Karpas-422 (cell line): ENCODE data around the gene ERBB4. TPM values are rescaled to one million over a fixed set of nuclear protein-coding genes. Genes with fewer than 3 reads are reported as not detected.

Experiments used
- DNase-seq: peaks from one replicate; pipeline ENCODE4 v3.0.0-alpha.2; 2015
- H2AFZ ChIP-seq: fragments of 200-600 bp; sonication (generic); 2 replicates; pipeline ENCODE4 v1.6.1; 2014; ENCODE audit warnings: antibody characterized with exemption, low read length, mixed read lengths
- H3K27ac ChIP-seq: fragments of 200-600 bp; sonication (generic); 2 replicates; pipeline ENCODE4 v1.5.1; 2014; ENCODE audit warnings: mild to moderate bottlenecking, low read length, moderate library complexity
- H3K27me3 ChIP-seq: fragments of 200-600 bp; sonication (generic); 2 replicates; pipeline ENCODE4 v1.6.1; 2014; ENCODE audit warnings: low read length, mixed read lengths
- H3K36me3 ChIP-seq: fragments of 200-600 bp; sonication (generic); 2 replicates; pipeline ENCODE4 v1.6.1; 2014; ENCODE audit warnings: low read length, mixed read lengths; ENCODE audit not compliant: insufficient read depth
- H3K4me1 ChIP-seq: fragments of 200-600 bp; sonication (generic); 2 replicates; pipeline ENCODE4 v1.6.1; 2014; ENCODE audit warnings: mild to moderate bottlenecking, low read length, mixed read lengths
- H3K4me2 ChIP-seq: fragments of 200-600 bp; sonication (generic); 2 replicates; pipeline ENCODE4 v1.6.1; 2014; ENCODE audit warnings: low read length, low read depth, mild to moderate bottlenecking; ENCODE audit not compliant: poor library complexity, severe bottlenecking
- H3K4me3 ChIP-seq: fragments of 200-600 bp; sonication (generic); 2 replicates; pipeline ENCODE4 v1.5.1; 2014; ENCODE audit warnings: mild to moderate bottlenecking, antibody characterized with exemption, low read length, mixed read lengths
- H3K79me2 ChIP-seq: fragments of 200-600 bp; sonication (generic); 2 replicates; pipeline ENCODE4 v1.6.1; 2014; ENCODE audit warnings: mild to moderate bottlenecking, low read length, mixed read lengths
- H3K9ac ChIP-seq: fragments of 200-600 bp; sonication (generic); 2 replicates; pipeline ENCODE4 v1.6.0; 2014; ENCODE audit warnings: low read length
- H3K9me2 ChIP-seq: fragments of 200-600 bp; sonication (generic), shearing (Covaris generic); replicated peaks from 2 replicates; pipeline ENCODE4 v1.6.0; 2014; ENCODE audit warnings: mild to moderate bottlenecking, low read length, moderate library complexity; ENCODE audit not compliant: insufficient read depth
- H3K9me3 ChIP-seq: fragments of 300-700, 200-600 bp; sonication (generic); 2 replicates; pipeline ENCODE4 v1.6.1; 2014; ENCODE audit warnings: low read length, mixed read lengths
- H4K20me1 ChIP-seq: fragments of 200-600 bp; sonication (generic); 2 replicates; pipeline ENCODE4 v1.6.1; 2014; ENCODE audit warnings: mild to moderate bottlenecking, antibody characterized with exemption, low read length, low read depth; ENCODE audit not compliant: insufficient read depth
- total RNA-seq: library from RNA; depleted of rRNA; stranded (reverse); fragments of >200 nt; shearing (Covaris generic); gene quantifications from 2 replicates; pipeline ENCODE4 v1.2.3, GENCODE V29; 2014; ENCODE audit warnings: low replicate concordance

ERBB4 gene
- total RNA-seq, 1 experiment from 2014 or later, result not detected

DNA sequence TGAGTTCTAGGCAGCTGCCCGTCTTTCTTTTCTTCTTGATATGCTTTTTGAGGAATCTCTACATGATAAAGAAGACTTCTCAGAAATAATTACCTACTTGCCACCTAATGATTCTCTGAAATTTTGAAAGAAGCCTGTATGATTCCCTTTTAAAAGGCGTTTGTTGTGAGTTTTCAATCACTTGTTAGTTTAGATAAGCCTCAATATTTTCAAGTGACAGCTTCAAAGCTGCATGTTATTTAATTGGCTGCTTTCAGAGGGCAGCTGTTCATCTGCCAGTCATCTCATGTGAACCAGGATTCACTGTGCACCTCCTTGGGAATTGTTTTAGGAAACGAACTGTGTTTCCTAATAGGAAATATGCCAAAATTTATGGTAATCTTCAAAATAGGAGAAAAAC, 1044.1 kb downstream of the ERBB4 start:
- H3K4me3 ChIP-seq, result no peak overlapping the region
- no peaks in the 10 kb centered on the region for H3K9me3 ChIP-seq
- no peaks in the 10 kb centered on the region for H3K9me2 ChIP-seq
- no peak overlapping the region for H3K27ac ChIP-seq
- H3K36me3 ChIP-seq, result no peaks in the 10 kb centered on the region
- no peak overlapping the region for H3K4me2 ChIP-seq
- H3K9ac ChIP-seq, result no peak overlapping the region
- H3K27me3 ChIP-seq, result no peaks in the 10 kb centered on the region
- H3K4me1 ChIP-seq, result no peaks in the 10 kb centered on the region
- H2AFZ ChIP-seq, result no peak overlapping the region
- no peaks in the 10 kb centered on the region for H4K20me1 ChIP-seq
- DNase-seq, result no peak
- H3K79me2 ChIP-seq, result no peaks in the 10 kb centered on the region

GRCh38 chr2:211494085-211494484, 1044.5 kb downstream of the ERBB4 start:
- Histone ChIP-seq H3K79me2 (no peaks in the 10 kb centered on the region), H2AFZ (no peak overlapping the region), H3K4me1 (no peaks in the 10 kb centered on the region), H4K20me1 (no peaks in the 10 kb centered on the region), H3K4me3 (no peak overlapping the region), H3K27me3 (no peaks in the 10 kb centered on the region), H3K27ac (no peak overlapping the region), H3K9me2 (no peaks in the 10 kb centered on the region), H3K4me2 (no peak overlapping the region), H3K9ac (no peak overlapping the region), H3K36me3 (no peaks in the 10 kb centered on the region), H3K9me3 (no peaks in the 10 kb centered on the region)
- DNase-seq, result no peak

DNA sequence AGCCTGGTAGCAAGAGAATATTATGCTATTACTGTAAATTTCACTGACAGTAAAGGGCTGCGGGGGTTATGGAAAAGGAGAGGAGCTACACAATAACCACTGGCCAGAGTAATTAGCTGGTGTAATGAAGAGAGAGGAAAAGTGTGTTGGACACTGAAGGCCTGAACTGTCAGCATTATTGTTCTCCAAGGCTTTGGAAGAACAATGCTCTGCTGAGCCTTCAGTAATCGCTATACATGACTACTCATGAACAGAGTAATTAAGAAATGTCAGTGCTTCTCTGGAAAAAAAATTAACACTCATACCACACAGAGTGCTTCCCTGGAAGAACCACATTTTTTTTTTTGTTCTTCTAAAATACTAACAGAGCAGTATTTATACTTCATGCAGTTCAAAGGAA, 1050.9 kb downstream of the ERBB4 start:
- no peaks in the 10 kb centered on the region for H3K9me2 ChIP-seq
- no peaks in the 10 kb centered on the region for H3K79me2 ChIP-seq
- H4K20me1 ChIP-seq, result no peaks in the 10 kb centered on the region
- no peak overlapping the region for H3K4me2 ChIP-seq
- no peak overlapping the region for H2AFZ ChIP-seq
- no peaks in the 10 kb centered on the region for H3K36me3 ChIP-seq
- no peaks in the 10 kb centered on the region for H3K9me3 ChIP-seq
- H3K27ac ChIP-seq, result no peak overlapping the region
- no peaks in the 10 kb centered on the region for H3K27me3 ChIP-seq
- no peaks in the 10 kb centered on the region for H3K4me1 ChIP-seq
- no peak for DNase-seq
- H3K9ac ChIP-seq, result no peak overlapping the region
- no peak overlapping the region for H3K4me3 ChIP-seq

DNA sequence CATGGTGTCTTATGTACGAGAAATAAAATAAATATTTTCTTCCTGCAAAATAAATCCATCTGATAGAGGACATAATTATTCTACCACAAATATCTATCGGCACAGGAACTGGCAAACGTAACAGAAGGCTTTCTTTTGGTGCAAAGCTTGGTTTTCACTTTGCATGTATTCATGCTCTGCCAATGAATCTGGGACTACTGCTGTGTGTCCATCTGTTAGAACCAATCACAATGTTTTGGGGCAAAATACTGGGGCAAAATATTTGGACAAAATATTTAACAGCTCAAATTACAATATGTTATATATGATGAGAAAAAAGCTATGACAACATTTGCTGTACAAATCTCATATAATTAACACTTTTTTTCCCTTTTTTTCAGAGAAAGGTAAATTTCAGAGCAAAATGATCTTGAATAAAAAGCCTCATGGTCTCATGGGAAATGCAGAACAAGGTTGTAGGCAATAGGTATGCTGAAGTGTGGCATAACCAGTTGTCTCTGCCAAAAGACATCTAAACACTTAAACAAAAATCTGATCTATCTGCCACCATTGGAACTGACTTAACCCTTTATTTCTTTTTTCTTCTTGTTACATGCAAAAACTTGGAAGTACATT, 1059.0 kb downstream of the ERBB4 start:
- no peak for DNase-seq
- Histone ChIP-seq H3K4me1 (no peaks in the 10 kb centered on the region), H2AFZ (no peak overlapping the region), H3K4me3 (no peak overlapping the region), H3K27ac (no peak overlapping the region), H3K4me2 (no peak overlapping the region), H3K9ac (no peak overlapping the region), H4K20me1 (no peaks in the 10 kb centered on the region), H3K9me3 (no peaks in the 10 kb centered on the region), H3K27me3 (no peaks in the 10 kb centered on the region), H3K9me2 (no peaks in the 10 kb centered on the region), H3K36me3 (no peaks in the 10 kb centered on the region), H3K79me2 (no peaks in the 10 kb centered on the region)

DNA sequence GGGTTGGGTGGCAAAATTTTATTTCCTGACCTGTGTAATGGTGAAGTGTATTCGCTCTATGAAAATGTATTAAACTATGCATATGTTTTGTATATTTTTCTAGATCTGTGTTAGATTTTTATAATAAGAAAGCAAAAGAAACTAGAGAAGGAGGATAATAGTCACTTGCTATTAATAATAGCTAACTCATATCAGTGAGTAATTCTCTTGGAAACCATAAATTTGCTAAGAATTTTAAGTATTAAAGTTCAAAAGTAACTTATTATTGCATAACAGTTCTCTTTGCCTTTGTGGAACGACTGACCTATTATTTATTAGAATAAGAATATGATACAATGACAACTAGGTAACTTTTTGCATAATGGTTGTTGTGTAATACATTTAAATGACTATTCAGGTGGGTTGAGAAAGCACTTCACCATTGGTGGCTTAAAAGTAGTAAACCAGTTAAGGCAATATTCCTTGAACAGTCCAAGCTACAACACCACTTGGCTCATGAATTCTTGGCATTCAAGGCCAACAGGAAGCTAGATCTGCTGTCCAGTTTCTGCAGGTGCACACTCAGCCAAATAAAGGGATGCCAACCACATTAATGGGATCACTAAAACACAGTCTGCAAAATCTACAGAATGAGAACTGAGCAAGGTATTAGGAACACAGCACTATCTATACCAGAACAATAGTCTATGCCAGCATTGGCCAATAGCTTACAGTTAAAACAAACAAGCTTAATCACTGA, 1060.9 kb downstream of the ERBB4 start:
- no peaks in the 10 kb centered on the region for H3K79me2 ChIP-seq
- H3K9ac ChIP-seq, result no peak overlapping the region
- H4K20me1 ChIP-seq, result no peaks in the 10 kb centered on the region
- no peak overlapping the region for H3K27ac ChIP-seq
- no peak overlapping the region for H2AFZ ChIP-seq
- H3K4me2 ChIP-seq, result no peak overlapping the region
- H3K4me3 ChIP-seq, result no peak overlapping the region
- DNase-seq, result no peak
- no peaks in the 10 kb centered on the region for H3K4me1 ChIP-seq
- no peaks in the 10 kb centered on the region for H3K27me3 ChIP-seq
- no peaks in the 10 kb centered on the region for H3K9me3 ChIP-seq
- H3K36me3 ChIP-seq, result no peaks in the 10 kb centered on the region
- H3K9me2 ChIP-seq, result no peaks in the 10 kb centered on the region

GRCh38 chr2:211473116-211473515, 1065.5 kb downstream of the ERBB4 start:
- no peak for DNase-seq
- Histone ChIP-seq H3K4me1 (no peaks in the 10 kb centered on the region), H3K9me3 (no peaks in the 10 kb centered on the region), H3K9ac (no peak overlapping the region), H2AFZ (no peak overlapping the region), H3K79me2 (no peaks in the 10 kb centered on the region), H3K36me3 (no peaks in the 10 kb centered on the region), H3K4me3 (no peak overlapping the region), H3K9me2 (no peaks in the 10 kb centered on the region), H3K27me3 (no peaks in the 10 kb centered on the region), H4K20me1 (no peaks in the 10 kb centered on the region), H3K27ac (no peak overlapping the region), H3K4me2 (no peak overlapping the region)

DNA sequence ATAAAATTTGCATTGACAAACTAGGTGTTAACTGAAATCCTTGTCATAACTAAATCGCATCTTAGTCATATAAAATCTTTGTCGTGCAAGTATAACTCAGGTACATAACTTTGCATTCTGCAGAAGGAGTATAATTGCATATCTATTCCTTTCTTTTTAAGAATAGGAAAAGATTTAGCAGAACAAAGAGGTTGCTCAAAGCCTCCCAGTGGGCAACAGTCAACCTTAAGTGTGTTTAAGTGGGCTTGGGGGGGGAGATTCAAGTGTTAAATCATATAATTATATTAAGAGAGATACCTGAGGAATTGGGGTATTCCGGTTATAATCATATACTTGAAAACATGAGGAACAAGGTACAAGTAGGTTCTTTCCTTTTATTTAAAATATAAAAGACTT, 1068.9 kb downstream of the ERBB4 start:
- Histone ChIP-seq H2AFZ (no peak overlapping the region), H3K9ac (no peak overlapping the region), H3K36me3 (no peaks in the 10 kb centered on the region), H3K4me3 (no peak overlapping the region), H3K27ac (no peak overlapping the region), H3K27me3 (no peaks in the 10 kb centered on the region), H3K9me3 (no peaks in the 10 kb centered on the region), H3K9me2 (no peaks in the 10 kb centered on the region), H3K79me2 (no peaks in the 10 kb centered on the region), H3K4me1 (no peaks in the 10 kb centered on the region), H3K4me2 (no peak overlapping the region), H4K20me1 (no peaks in the 10 kb centered on the region)
- no peak for DNase-seq

DNA sequence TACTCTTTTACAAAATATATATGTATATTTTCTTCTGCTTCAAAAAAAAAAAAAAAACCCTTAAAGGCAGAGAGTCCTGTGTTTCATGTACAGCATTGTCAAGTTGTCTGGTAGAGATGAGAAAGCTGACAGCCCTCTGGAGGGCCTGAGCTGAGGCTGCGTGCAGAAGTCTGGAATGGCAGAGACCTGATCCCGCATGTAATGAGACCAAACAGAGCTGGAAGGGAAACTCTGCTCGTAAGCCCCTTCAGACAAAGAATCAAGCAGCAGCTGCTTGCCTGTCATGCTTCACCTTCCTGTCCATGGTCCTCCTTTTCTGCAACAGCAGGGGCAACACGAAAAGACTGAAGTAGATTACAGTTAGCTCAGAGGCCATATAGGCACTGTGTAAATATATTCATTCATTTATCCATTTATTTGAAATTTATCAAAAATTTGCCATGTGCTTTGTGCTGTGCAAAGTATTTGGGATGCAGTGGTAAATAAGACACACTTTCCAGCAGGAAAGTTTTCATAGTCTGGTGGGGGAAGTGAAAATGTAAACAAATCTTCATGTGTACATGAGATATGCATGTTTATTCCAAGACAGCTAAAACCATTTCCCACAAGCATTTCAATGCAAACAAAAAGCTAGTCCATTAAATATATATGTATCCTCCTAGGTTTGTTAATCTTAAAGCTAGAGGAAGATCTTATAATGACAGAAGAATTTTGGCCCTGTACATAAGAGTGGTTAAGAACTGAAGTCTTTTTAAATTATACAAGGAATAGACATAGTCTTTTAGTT, 1069.5 kb downstream of the ERBB4 start:
- no peak overlapping the region for H3K4me3 ChIP-seq
- H3K27ac ChIP-seq, result no peak overlapping the region
- H3K9ac ChIP-seq, result no peak overlapping the region
- H3K9me2 ChIP-seq, result no peaks in the 10 kb centered on the region
- no peaks in the 10 kb centered on the region for H4K20me1 ChIP-seq
- no peaks in the 10 kb centered on the region for H3K27me3 ChIP-seq
- H3K36me3 ChIP-seq, result no peaks in the 10 kb centered on the region
- no peaks in the 10 kb centered on the region for H3K9me3 ChIP-seq
- no peak for DNase-seq
- H3K4me1 ChIP-seq, result no peaks in the 10 kb centered on the region
- no peak overlapping the region for H2AFZ ChIP-seq
- H3K4me2 ChIP-seq, result no peak overlapping the region
- H3K79me2 ChIP-seq, result no peaks in the 10 kb centered on the region
